H1 (cell line): ENCODE results near the gene NUP210. TPM values are rescaled to one million over a fixed set of nuclear protein-coding genes. Genes with fewer than 3 reads are reported as not detected.
"Not testable (repeated sequence)": the region's sequence is repeated elsewhere in the genome, so short reads cannot be mapped to it uniquely, and the experiment has no call there.

Experiments
- CTCF ChIA-PET: fragments of 300-600 bp; sonication (Branson Sonifier 250); formaldehyde crosslinking; loops from one replicate; lab custom pipeline; 2021; ENCODE audit not compliant: partially characterized antibody; lab: Charles Lee
- POLR2A ChIA-PET: fragments of 300-600 bp; sonication (Branson Sonifier 250); formaldehyde crosslinking; loops from one replicate; lab custom pipeline; 2021; ENCODE audit warnings: inconsistent platforms; ENCODE audit not compliant: partially characterized antibody; lab: Charles Lee
- DNase-seq, 2 experiments: peaks; one replicate each; pipeline versions ENCODE4 v3.0.0 to v3.0.0-alpha.2; 2010 to 2022; ENCODE audit warnings: low spot score in 2 of 2, low read depth in 1 of 2, mixed read lengths in 1 of 2
- FAIRE-seq: peaks from 2 replicates; lab custom pipeline; 2011; peaks lifted over from hg19 to GRCh38; lab: Jason Lieb, UNC
- H2AFZ ChIP-seq: 2 replicates; pipeline ENCODE4 v1.8.1; 2012; ENCODE audit warnings: low read length, inconsistent platforms
- H2AK5ac ChIP-seq: 2 replicates; pipeline ENCODE4 v1.6.1; 2013; ENCODE audit warnings: low read depth, low read length
- H2BK120ac ChIP-seq: replicated peaks from 2 replicates; pipeline ENCODE3; 2013; ENCODE audit warnings: low read depth, low read length, inconsistent platforms
- H2BK12ac ChIP-seq: 2 replicates; pipeline ENCODE4 v1.6.1; 2013; ENCODE audit warnings: low read depth, low read length
- H2BK15ac ChIP-seq: 2 replicates; pipeline ENCODE4 v1.6.1; 2013; ENCODE audit warnings: low read length
- H2BK20ac ChIP-seq: 2 replicates; pipeline ENCODE4 v1.6.1; 2013; ENCODE audit warnings: low read length
- H2BK5ac ChIP-seq: 2 replicates; pipeline ENCODE4 v1.6.1; 2013; ENCODE audit warnings: low read depth, low read length
- H3K14ac ChIP-seq: 2 replicates; pipeline ENCODE4 v1.6.1; 2013; ENCODE audit warnings: inconsistent platforms; ENCODE audit not compliant: insufficient read length
- H3K18ac ChIP-seq: 2 replicates; pipeline ENCODE4 v1.6.1; 2013; ENCODE audit warnings: low read length; ENCODE audit errors: extremely low read depth
- H3K23ac ChIP-seq: 2 replicates; pipeline ENCODE4 v1.6.1; 2013; ENCODE audit warnings: inconsistent platforms; ENCODE audit not compliant: insufficient read length
- H3K23me2 ChIP-seq: 2 replicates; pipeline ENCODE4 v1.6.1; 2013; ENCODE audit warnings: low read depth, low read length
- H3K27ac ChIP-seq: 2 replicates; pipeline ENCODE4 v1.6.1; 2011; ENCODE audit warnings: low read depth, low read length, inconsistent platforms
- H3K27me3 ChIP-seq, 4 experiments: replicated peaks in 1 of 4; 1 replicate in 1 of 4; 2 replicates in 3 of 4; pipeline versions ENCODE4 v1.6.1 to v1.8.1; 2011 to 2013; ENCODE audit warnings: low read length in 3 of 4, mild to moderate bottlenecking in 3 of 4, inconsistent platforms in 2 of 4, mixed read lengths in 2 of 4, moderate library complexity in 1 of 4; ENCODE audit not compliant: control insufficient read depth in 3 of 4, insufficient read depth in 3 of 4; ENCODE audit errors: extremely low read depth in 1 of 4
- H3K36me3 ChIP-seq, 4 experiments: 2 replicates each; pipeline versions ENCODE4 v1.6.1 to v1.8.1; 2011 to 2013; ENCODE audit warnings: mild to moderate bottlenecking in 4 of 4, low read length in 3 of 4, moderate library complexity in 2 of 4, control low read depth in 1 of 4, inconsistent platforms in 1 of 4; ENCODE audit not compliant: insufficient read depth in 4 of 4, control insufficient read depth in 2 of 4
- H3K4ac ChIP-seq: replicated peaks from 2 replicates; pipeline ENCODE3; 2013; ENCODE audit warnings: low read length, low read depth, mixed read lengths, inconsistent platforms; ENCODE audit not compliant: insufficient read length
- H3K4me1 ChIP-seq, 4 experiments: replicated peaks in 1 of 4; 1 replicate in 1 of 4; 2 replicates in 3 of 4; pipeline versions ENCODE4 v1.6.1 to v1.8.1; 2011 to 2013; ENCODE audit warnings: low read length in 3 of 4, inconsistent platforms in 2 of 4, mixed read lengths in 1 of 4; ENCODE audit not compliant: insufficient read depth in 4 of 4, control insufficient read depth in 3 of 4
- H3K4me2 ChIP-seq, 2 experiments: 2 replicates each; pipeline versions ENCODE4 v1.6.1 to v1.8.1; 2011 to 2013; ENCODE audit warnings: low read depth in 2 of 2, low read length in 2 of 2, control low read depth in 1 of 2, inconsistent platforms in 1 of 2, mild to moderate bottlenecking in 1 of 2; ENCODE audit not compliant: insufficient read depth in 1 of 2
- H3K4me3 ChIP-seq, 4 experiments: fragments of 200-600, 300-600 bp in 1 of 4; sonication (generic), shearing (Covaris generic), sonication (Bioruptor Twin) in 1 of 4; 2 replicates each; pipeline versions ENCODE4 v1.5.1 to v1.8.1; 2011 to 2016; ENCODE audit warnings: low read length in 4 of 4, low read depth in 3 of 4, control low read depth in 2 of 4, inconsistent platforms in 2 of 4, mild to moderate bottlenecking in 2 of 4, mixed read lengths in 1 of 4, moderate library complexity in 1 of 4; ENCODE audit not compliant: insufficient read depth in 2 of 4; ENCODE audit errors: extremely low read depth in 1 of 4
- H3K56ac ChIP-seq: replicated peaks from 2 replicates; pipeline ENCODE3; 2013; ENCODE audit warnings: low read depth, mild to moderate bottlenecking, mixed read lengths, low read length, inconsistent platforms; ENCODE audit not compliant: insufficient read length
- H3K79me1 ChIP-seq: 2 replicates; pipeline ENCODE4 v1.6.1; 2013; ENCODE audit warnings: low read depth, low read length, control low read depth
- H3K79me2 ChIP-seq, 2 experiments: 2 replicates each; pipeline versions ENCODE4 v1.6.1 to v1.8.1; 2012 to 2013; ENCODE audit warnings: low read length in 2 of 2, mild to moderate bottlenecking in 2 of 2, inconsistent platforms in 1 of 2; ENCODE audit not compliant: insufficient read depth in 2 of 2, control insufficient read depth in 1 of 2
- H3K9ac ChIP-seq, 4 experiments: replicated peaks in 1 of 4; 1 replicate in 1 of 4; 2 replicates in 3 of 4; pipeline versions ENCODE4 v1.6.1 to v1.8.1; 2011 to 2013; ENCODE audit warnings: low read depth in 3 of 4, low read length in 3 of 4, control low read depth in 2 of 4, mild to moderate bottlenecking in 2 of 4, moderate library complexity in 2 of 4, inconsistent platforms in 1 of 4; ENCODE audit errors: extremely low read depth in 1 of 4
- H3K9me3 ChIP-seq, 2 experiments: 2 replicates each; pipeline versions ENCODE4 v1.6.1 to v1.8.1; 2012 to 2013; ENCODE audit warnings: mild to moderate bottlenecking in 2 of 2, moderate library complexity in 2 of 2, control low read depth in 1 of 2, inconsistent platforms in 1 of 2, low read depth in 1 of 2, low read length in 1 of 2, mixed read lengths in 1 of 2; ENCODE audit not compliant: insufficient read depth in 2 of 2
- H4K20me1 ChIP-seq, 2 experiments: replicated peaks in 1 of 2; 2 replicates each; pipeline versions ENCODE3 to v1.8.1; 2011 to 2013; ENCODE audit warnings: inconsistent platforms in 2 of 2, low read length in 2 of 2, mild to moderate bottlenecking in 1 of 2; ENCODE audit not compliant: insufficient read depth in 2 of 2, control insufficient read depth in 1 of 2
- H4K5ac ChIP-seq: 2 replicates; pipeline ENCODE4 v1.6.1; 2013; ENCODE audit warnings: low read length, low read depth, mixed read lengths, inconsistent platforms; ENCODE audit not compliant: insufficient read length
- H4K8ac ChIP-seq: 2 replicates; pipeline ENCODE4 v1.8.0; 2013; ENCODE audit warnings: mild to moderate bottlenecking, moderate library complexity, low read length, inconsistent platforms; ENCODE audit not compliant: insufficient read depth; ENCODE audit errors: extremely low read depth
- H4K91ac ChIP-seq: replicated peaks from 2 replicates; pipeline ENCODE3; 2013; ENCODE audit warnings: low read length, mixed read lengths, inconsistent platforms; ENCODE audit not compliant: insufficient read length
- WGBS, 2 experiments: shearing (Covaris generic) in 1 of 2; methylation state at CpG; one replicate each; pipeline versions ENCODE4 v1.1.6 to v1.1.7; 2013 to 2015; ENCODE audit warnings: low lambda C conversion rate in 2 of 2, mixed read lengths in 2 of 2, inconsistent platforms in 1 of 2, low coverage in 1 of 2, missing lambda C conversion rate in 1 of 2; ENCODE audit not compliant: insufficient replicate concordance in 2 of 2, insufficient coverage in 1 of 2, insufficient read length in 1 of 2; ENCODE audit errors: extremely low coverage in 1 of 2, missing lambda C conversion rate in 1 of 2; 5-methylcytosine and 5-hydroxymethylcytosine counted together
- polyA plus RNA-seq, 7 experiments: library from polyadenylated mRNA; depleted of rRNA in 3 of 7; stranded (reverse) in 5 of 7; unstranded in 2 of 7; fragments of >200 nt in 5 of 7; fragments of 200-250 nt in 2 of 7; gene quantifications; 1 replicate in 5 of 7; 2 replicates in 1 of 7; 4 replicates in 1 of 7; pipeline versions ENCODE4 v1.2.1 to v1.2.3, GENCODE V29; 2011 to 2013; ENCODE audit warnings: missing spikeins in 2 of 7, mixed read lengths in 2 of 7
- total RNA-seq: library from RNA; stranded (reverse); fragmentation: NEBNext Ultra II Directional; extraction: Animal tissue kit (Norgen Biotek cat#: 25700); gene quantifications from 2 replicates; pipeline ENCODE4 v1.2.1, GENCODE V29; 2021

Gene NUP210
- total and polyA plus RNA-seq, 2 of the 8 experiments (the other 6 are each of a cell fraction or from before 2014, with no cell fraction given): 51.0 to 53.7 TPM

DNA sequence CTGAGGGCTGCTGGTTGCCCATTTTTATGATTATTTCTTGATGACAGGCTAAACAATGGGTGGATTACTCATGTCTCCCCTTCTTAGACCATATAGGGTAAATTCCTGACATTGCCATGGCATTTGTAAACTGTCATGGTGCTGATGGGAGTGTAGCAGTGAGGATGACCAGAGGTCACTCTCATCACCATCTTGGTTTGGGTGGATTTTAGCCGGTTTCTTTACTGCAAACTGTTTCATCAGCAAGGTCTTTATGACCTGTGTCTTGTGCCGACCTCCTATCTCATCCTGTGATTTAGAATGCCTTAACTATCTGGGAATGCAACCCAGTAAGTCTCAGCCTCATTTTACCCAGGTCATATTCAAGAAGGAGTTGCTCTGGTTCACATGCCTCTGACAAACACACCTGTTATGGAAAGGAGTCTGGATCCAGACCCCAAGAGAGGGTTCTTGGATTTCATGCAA lies 10.3 kb upstream of the NUP210 start:
- H3K36me3 ChIP-seq, H2BK12ac ChIP-seq, H2BK120ac ChIP-seq, H3K27me3 ChIP-seq, H2AK5ac ChIP-seq, H3K79me1 ChIP-seq, H3K4ac ChIP-seq, H3K23me2 ChIP-seq, H3K4me2 ChIP-seq, DNase-seq, H3K4me1 ChIP-seq, H3K14ac ChIP-seq, H4K20me1 ChIP-seq, H2BK20ac ChIP-seq, H4K91ac ChIP-seq, H2BK15ac ChIP-seq, H3K23ac ChIP-seq, H4K8ac ChIP-seq, H3K18ac ChIP-seq, H3K4me3 ChIP-seq, H4K5ac ChIP-seq, H3K9ac ChIP-seq, H2BK5ac ChIP-seq, CTCF ChIA-PET, FAIRE-seq, H2AFZ ChIP-seq, H3K79me2 ChIP-seq, H3K9me3 ChIP-seq, H3K27ac ChIP-seq, H3K56ac ChIP-seq: not testable (repeated sequence)
- POLR2A ChIA-PET: interaction anchor here (1.2 kb wide), 1 partner anchor 12 kb away, joined by 4 read pairs; no protein-coding TSS in a partner anchor
- WGBS, 2 experiments: 93% methylated on average over 2 of the region's 2 CpGs; no CpG with 5 or more reads in 1 of the 2 experiments
